Jurkat, Clone E6-1 (cell line): ENCODE data around the gene ZNF646. TPM values are rescaled to one million over a fixed set of nuclear protein-coding genes. Genes with fewer than 3 reads are reported as not detected.

Source experiments
- DNase-seq: peaks from one replicate; pipeline ENCODE4 v3.0.0-alpha.2; 2011; ENCODE audit warnings: low read depth, low spot score
- H3K4me3 ChIP-seq: 2 replicates; pipeline ENCODE4 v1.5.1; 2011; ENCODE audit warnings: mild to moderate bottlenecking, low read length, control low read depth, moderate library complexity
- polyA plus RNA-seq: library from polyadenylated mRNA; unstranded; fragments of >200 nt; gene quantifications from one replicate; pipeline ENCODE4 v1.2.1, GENCODE V29; 2012; ENCODE audit warnings: missing spikeins; ENCODE audit not compliant: insufficient read length, insufficient read depth

The ZNF646 gene, protein sequence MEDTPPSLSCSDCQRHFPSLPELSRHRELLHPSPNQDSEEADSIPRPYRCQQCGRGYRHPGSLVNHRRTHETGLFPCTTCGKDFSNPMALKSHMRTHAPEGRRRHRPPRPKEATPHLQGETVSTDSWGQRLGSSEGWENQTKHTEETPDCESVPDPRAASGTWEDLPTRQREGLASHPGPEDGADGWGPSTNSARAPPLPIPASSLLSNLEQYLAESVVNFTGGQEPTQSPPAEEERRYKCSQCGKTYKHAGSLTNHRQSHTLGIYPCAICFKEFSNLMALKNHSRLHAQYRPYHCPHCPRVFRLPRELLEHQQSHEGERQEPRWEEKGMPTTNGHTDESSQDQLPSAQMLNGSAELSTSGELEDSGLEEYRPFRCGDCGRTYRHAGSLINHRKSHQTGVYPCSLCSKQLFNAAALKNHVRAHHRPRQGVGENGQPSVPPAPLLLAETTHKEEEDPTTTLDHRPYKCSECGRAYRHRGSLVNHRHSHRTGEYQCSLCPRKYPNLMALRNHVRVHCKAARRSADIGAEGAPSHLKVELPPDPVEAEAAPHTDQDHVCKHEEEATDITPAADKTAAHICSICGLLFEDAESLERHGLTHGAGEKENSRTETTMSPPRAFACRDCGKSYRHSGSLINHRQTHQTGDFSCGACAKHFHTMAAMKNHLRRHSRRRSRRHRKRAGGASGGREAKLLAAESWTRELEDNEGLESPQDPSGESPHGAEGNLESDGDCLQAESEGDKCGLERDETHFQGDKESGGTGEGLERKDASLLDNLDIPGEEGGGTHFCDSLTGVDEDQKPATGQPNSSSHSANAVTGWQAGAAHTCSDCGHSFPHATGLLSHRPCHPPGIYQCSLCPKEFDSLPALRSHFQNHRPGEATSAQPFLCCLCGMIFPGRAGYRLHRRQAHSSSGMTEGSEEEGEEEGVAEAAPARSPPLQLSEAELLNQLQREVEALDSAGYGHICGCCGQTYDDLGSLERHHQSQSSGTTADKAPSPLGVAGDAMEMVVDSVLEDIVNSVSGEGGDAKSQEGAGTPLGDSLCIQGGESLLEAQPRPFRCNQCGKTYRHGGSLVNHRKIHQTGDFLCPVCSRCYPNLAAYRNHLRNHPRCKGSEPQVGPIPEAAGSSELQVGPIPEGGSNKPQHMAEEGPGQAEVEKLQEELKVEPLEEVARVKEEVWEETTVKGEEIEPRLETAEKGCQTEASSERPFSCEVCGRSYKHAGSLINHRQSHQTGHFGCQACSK (N-terminal part only)
- polyA plus RNA-seq, result 12.7 TPM

DNA sequence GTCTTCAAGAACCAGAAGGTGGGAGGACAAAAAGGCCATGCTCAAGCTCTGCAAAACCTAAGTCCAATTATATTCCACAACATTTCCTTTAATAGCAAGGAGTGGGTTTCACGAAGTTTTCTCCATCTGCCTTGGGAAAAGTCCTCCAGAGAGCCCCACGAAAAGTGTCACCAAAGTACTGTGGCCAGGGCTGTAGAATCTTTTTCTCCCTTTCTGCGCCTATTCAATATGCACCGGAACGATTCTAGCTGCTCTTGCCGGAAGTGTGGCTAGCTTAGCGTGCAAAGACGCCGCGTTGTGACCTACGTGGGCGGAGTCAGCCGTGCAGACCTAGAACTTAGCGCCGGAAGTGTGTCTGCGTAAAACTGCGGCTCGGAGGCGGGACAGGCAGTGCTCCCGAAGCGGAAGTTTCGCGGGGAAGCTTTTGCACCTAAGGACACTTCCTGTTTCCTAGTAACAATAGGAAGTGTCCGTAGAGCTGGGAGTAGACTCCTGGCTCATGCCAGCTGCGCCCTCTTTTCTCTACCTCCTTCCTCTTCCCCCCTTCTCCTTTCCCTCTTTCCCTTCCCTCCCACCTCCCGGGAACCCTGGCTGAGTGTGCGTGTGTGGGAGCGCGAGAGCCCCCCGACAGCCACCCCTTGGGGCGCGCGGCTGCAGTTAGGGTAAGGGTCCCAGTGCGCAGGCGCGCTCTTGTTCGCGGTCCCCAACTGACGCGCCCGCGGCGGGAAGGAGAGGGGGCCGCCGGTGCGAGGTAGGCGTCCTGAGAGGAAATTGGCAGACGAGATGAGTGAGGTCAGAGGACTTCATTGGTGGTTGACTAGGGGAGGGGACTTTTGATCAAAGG lies at the start of gene ZNF646, which contains the start of gene ZNF668:
TSS of gene ZNF646 (plus strand) at position 453 of the 844 bp plus-strand sequence. CDS start 1,903 bp downstream, outside the sequence.
TSS of gene ZNF668 (minus strand) at position 271 of the 844 bp plus-strand sequence. CDS start 9,781 bp downstream, outside the sequence.
- DNase-seq, result peak; percentile 99

DNA sequence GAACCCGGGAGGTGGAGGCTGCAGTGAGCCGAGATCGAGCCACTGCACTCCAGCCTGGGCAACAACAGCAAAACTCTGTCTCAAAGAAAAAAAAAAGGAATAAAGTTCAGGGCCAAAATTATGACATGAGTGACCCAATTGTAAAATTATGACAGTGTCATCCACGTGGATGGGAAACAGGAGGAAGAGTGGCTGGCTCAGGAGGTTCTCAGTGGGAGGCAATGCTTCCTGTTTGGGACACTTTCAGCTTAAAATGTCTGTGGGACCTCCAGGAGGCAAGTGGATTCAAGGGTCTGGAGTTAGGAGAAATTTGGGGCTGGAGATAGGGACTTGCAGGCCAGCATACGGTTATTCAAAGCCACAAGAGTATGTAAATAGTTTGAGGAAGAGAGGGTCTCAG lies 48.9 kb upstream of the ZNF646 start:
- no peak overlapping the region for H3K4me3 ChIP-seq
- no peak for DNase-seq

More for the DNA sequence above, at the start of gene ZNF646, which contains the start of gene ZNF668:
- H3K4me3 ChIP-seq, result peak within 1 kb of the TSS; percentile 98

DNA sequence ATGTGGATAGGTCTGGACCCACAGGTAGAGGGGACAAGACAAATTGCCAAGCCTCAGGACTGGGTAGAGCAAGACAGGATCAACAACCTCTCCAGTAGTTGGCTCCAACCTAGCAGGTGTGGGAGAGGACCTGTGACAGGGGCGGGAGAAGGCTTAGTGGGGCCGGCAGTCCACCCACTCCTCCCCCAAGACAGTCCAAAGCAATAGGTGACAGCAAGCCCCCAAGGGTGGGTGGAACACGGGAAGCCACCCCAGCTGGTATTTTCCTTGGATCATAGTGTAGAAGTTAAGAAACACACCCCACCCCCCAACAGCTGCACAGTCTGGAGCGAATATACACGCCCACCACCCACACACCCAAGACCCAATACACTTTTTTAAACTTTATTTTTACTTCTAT lies 45.0 kb upstream of the ZNF646 start:
- DNase-seq, result no peak
- H3K4me3 ChIP-seq, result no peak overlapping the region

DNA sequence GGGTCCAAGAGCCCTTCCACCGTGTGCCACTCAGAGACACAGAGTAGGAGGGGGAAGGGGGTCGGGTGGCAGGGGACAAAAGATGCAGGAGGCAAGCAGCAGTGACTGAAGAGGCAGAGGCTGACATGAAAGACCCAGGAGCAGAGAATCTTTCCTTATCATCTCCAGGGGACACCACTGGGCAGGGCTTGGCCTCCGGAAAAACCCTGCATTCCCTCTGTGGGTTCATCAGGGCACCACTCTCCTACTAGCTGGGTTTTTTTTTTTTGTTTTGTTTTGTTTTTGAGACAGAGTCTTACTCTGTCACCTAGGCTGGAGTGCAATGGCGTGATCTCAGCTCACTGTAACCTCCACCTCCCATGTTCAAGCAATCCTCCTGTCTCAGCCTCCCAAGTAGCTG lies 42.9 kb upstream of the ZNF646 start:
- H3K4me3 ChIP-seq, result no peak overlapping the region
- DNase-seq, result no peak

DNA sequence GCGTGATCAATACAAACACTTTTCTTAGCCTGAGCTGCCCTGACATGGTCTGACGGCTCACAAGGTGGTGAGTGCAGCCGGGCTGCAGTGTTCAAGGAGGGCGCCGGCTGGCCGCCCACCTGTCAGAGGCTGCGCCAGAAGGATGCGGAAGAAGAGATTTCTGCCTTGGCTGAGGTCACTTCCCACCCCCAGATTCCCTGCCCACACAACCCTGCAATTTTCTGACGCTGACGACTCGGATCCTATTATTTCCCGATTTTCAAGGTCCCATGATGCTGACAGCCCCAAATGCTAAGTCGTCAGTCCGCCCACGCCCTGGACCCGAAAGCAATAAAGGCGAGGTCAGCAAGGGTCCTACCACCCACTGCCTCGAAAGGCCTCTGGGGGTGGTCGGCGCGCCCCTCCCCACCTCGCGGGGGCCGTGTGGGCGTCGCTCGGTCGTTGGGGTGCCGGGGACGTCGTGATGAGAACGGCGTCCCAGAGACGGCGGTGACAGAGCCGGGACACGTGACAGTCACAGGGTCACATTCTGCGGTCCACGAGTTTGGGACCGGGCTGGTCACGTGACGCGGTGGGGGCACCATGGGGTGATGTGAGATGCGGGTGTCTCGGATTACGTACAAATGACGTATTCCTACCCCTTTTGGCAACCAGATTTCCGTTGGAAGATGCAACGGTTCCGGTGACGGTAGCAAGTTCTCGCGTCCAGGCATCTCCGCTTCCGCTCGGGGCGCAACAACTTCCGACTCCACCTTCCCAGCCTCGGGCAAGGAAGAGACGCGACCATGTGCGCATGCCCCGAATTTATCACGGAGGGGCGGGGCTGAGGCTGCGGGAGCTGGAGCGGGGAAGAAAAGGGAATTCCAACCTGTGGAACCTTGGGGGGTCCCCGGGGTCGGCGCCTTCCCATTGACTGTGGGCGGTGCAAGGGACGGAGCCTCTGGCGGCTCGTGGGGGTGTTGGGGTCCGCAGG lies 41.2 kb upstream of the ZNF646 start, which contains the start of gene STX4:
TSS of gene STX4 (plus strand) at position 823 of the 973 bp plus-strand sequence. CDS start 248 bp downstream, outside the sequence.
- peak within 1 kb of the TSS; percentile 94 for H3K4me3 ChIP-seq
- DNase-seq, result peak; percentile 94

DNA sequence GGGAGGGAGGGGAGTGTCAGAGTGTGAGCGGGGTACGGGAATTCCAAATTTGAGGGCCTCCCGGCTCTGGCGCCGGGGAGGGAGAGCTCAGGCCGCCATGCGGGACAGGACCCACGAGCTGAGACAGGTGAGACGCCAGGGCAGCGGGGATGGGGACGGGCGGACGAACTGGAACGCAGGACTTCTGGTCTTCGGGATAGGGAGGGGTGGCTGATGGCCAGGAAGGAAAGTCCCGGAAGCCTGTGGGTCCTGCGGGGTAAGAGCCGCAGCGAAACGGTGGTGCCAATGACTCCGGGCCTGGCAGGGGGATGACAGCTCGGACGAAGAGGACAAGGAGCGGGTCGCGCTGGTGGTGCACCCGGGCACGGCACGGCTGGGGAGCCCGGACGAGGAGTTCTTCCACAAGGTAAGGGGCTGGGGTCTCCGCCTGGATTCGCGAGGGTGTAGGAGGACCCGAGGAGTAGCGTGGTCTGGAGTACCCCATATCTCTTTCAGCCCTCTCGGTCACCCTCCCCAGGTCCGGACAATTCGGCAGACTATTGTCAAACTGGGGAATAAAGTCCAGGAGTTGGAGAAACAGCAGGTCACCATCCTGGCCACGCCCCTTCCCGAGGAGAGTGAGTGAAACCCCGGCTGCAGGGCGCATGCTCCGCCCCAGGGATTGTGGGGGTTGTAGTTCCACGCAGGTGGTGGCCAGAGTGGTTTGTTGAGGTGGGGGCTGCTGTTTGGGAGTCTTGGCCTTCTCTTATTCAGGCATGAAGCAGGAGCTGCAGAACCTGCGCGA lies 40.3 kb upstream of the ZNF646 start:
- H3K4me3 ChIP-seq, result peak overlapping the region; percentile 94
- DNase-seq, result peak; percentile 64

DNA sequence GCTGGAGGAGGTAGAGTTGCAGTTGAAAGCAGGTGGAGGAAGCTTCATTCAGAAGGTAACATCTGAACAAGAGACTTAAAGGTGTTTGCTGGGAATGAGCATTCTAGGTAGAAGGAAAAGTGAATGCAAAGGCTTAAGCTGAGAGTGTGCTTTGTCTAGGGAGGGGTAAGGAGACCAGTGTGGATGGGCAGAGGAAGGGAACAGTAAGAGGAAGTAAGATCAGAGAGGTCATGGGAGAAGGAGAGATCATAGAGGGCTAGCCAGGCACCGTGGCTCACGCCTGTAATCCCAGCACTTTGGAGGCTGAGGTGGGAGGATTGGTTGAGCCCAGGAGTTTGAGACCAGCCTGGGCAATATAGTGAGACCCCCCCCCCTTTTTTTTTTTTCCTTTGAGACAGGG lies 37.5 kb upstream of the ZNF646 start:
- no peak for DNase-seq

DNA sequence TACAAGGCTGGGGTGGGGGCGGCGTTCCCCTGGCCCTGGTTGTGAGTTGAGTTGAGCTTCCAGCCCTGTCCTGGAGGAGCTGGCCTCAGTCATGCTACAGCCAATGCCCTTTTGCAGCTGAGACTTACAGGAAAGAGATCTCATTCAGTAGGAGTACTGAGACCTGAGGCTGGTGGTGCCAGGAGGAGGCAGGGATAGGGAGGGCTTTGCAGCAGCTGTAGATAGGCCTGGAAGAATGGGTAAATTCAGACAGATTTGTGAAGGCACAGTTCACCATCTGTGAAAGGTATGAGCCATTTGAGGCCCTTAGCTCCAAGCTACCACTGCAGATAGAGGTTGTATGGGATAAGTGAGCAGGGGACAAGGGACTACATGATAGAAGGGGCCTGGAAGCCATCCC lies 35.2 kb upstream of the ZNF646 start:
- DNase-seq, result no peak
- no peak overlapping the region for H3K4me3 ChIP-seq

More for the DNA sequence above, 37.5 kb upstream of the ZNF646 start:
- H3K4me3 ChIP-seq, result no peak overlapping the region

DNA sequence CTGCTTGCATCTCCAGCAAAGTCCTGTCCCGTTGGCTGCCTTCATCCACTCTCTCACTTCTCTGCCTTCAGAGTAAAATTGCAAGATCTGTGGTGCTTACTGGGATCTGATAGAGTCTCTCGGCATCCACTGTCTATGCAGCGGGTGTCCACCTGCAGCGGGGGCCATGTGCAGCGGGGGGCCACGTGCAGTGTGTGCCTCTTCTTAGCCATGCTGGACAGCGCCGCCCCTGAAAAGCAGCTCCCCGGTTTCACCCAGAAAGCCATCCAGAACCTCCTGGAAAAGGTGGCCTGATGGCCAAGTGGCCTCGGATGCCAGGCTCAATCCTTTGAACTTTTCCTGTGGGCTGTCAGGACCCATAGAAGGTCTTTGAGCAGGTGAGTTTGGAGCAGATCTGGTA lies 31.4 kb upstream of the ZNF646 start:
- no peak for DNase-seq
- H3K4me3 ChIP-seq, result no peak overlapping the region

DNA sequence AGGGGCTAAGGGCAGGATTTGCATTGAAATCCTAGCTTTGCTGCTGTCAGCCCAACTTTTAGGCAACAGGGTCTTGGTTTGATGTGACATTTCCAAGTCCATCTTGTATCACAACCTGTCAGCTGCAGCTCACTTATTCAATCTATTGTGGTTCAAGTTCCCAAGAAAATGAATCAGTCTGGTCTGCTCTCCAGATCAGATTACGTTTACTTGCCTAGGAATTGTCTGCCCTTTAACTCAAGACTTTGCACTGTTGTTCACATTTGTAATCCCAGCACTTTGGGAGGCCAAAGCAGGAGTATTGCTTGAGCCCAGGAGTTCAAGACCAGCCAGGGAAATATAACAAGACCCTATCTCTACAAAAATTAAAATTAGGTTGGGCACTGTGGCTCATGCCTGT lies 30.9 kb upstream of the ZNF646 start:
- no peak overlapping the region for H3K4me3 ChIP-seq
- no peak for DNase-seq

DNA sequence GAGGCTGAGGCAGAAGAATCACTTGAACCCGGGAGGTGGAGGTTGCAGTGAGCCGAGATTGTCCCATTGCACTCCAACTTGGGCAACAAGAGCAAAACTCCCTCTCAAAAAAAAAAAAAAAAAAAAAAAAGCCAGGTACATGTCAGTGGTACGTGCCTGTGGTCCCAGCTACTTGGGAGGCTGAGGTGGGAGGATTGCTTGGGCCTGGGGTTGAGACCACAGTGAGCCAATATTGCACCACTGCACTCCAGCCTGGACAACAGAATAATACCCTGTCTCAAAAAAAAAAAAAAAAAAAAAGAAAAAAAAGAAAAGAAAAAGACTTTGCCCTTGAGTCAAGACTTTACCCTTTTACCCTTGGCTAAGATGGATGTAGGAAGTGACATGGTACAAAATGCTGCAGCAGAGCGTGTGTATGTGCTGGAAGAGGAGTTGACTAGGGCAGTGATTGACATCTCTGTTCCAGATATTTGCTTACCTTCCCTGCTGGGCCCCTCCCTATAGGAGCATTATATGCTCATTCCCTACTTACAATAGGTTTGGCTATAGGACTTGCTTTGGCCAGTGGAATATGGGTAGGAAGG lies 30.2 kb upstream of the ZNF646 start:
- DNase-seq, result no peak
- H3K4me3 ChIP-seq, result no peak overlapping the region

DNA sequence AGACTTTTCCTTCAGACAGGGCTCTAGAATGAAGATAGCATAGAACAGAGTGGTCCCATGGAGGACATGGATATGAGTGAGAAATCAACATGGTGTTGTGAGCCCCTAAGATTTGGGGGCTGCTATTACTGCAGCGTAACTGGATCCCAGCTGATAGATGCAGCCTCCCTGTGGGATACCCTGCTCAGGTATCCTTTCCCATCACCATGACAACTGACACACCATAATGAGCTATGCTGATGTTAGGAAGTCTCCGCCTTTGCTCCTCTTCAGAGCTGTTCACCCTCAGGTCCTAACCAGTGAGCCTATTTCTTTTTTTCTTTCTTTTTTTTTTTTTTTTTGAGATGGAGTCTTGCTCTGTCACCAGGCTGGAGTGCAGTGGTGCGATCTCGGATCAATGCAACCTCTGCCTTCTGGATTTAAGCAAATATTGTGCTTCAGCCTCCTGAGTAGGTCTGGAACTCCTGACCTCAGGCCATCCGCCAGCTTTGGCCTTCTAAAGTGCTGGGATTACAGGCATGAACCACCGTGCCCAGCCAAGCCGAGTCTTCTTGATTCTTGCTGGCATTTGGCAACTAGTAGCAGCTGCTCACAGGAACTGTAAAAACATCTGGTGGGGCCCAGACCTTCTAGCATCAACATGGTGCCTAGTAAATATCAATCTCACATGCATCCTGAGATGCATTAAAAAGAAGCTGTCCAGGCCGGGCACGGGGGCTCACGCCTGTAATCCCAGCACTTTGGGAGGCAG lies 23.8 kb upstream of the ZNF646 start:
- DNase-seq, result no peak
- no peak overlapping the region for H3K4me3 ChIP-seq

DNA sequence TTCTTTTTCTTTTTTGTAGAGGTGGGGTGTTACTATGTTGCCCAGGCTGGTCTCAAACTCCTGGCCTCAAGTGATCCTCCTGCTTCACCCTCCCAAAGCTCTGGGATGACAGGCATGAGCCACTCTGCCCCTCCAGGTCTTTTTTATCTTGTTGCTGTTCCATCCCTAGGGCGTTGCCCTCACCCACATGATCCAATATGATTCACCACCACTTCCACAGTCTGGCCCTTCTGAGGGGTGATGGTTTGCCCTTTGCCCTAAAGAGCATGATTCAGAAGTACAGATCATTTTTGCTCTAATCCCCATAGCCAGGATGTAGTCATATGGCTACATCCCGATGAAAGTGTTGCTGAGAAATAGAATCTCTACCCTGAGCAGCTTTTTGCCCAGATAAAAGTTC lies 22.1 kb upstream of the ZNF646 start:
- DNase-seq, result no peak

DNA sequence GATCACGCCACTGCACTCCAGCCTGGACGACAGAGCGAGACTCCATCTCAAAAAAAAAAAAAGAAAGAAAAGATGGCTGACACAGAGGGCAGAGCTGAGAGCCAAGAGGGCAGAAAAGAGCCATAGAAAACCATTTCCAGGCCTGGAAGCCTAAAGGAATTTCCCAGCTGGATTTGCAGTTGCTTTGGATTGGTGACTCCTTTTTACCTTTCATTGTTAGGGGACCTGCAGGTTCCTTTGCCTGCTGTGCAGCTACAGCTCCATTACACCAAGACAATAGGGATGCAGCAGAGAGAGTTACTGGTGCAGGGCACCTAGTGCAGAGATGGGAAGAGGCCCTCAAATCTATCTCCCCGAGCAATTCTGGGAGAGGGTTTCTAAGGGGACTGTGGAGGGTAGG lies 18.6 kb upstream of the ZNF646 start:
- DNase-seq, result no peak

More for the DNA sequence above, 22.1 kb upstream of the ZNF646 start:
- H3K4me3 ChIP-seq, result no peak overlapping the region

DNA sequence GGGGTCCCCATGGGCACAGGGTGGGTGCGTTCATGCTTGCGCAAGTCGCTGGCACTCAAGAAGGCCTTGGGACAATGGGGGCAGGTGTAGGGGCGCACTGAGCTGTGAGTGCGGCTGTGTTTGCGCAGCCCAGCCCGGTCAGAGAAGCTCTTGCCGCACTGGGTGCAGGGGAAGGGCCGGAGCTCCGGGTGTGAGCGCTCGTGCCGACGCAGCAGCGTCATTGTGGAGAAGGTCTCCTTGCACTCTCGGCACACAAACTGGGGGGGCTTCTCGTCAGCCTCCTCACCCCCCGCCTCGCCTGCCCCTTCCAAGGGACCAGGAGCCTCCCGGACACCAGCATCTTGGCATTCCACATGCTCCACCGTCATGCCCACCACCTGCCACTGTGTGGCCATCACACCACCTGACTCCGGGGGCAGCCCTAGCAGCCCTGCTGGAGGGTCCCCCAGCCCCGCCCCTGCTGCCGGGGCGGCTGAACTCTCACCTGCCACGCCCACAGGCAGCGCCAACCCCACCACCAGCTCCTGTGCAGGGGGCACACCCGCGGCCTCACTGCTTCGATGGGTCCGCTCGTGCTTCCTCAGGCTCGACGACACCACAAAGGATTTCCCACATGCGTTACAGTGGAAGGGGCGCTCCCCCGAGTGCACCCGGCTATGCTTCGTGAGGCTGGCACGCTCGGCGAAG lies 13.0 kb upstream of the ZNF646 start:
- no peak overlapping the region for H3K4me3 ChIP-seq
- no peak for DNase-seq

More for the DNA sequence above, 18.6 kb upstream of the ZNF646 start:
- no peak overlapping the region for H3K4me3 ChIP-seq
